ENCODE results near the gene LPIN2. TPM values are rescaled to one million over a fixed set of nuclear protein-coding genes. Genes with fewer than 3 reads are reported as not detected.

LPIN2 gene
- polyA plus RNA-seq, 1 experiment = 27.3 TPM

DNA sequence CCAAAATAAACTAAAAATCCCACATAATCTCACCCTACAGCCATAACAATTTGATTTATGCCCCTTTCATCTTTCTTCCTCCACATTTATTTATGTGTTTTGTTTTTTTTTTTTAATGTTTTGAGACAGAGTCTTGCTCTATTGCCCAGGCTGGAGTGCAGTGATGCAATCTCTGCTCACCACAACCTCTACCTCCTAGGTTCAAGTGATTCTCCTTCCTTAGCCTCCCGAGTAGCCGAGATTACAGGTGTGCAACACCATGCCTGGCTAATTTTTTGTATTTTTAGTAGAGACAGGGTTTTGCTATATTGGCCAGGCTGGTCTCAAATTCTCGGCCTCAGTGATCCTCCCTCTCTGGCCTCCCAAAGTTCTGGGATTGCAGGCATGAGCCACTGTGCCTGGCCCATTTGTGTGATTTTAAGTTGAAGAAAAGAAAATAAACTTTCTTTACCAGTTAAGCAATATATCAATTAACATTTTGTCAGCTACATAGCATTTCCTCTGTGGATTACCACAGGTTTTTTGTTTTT is 35.9 kb upstream of the LPIN2 start:
- ChIA-PET CTCF (no interaction called here), POLR2A (no interaction called here)
- DNase-seq (ENCODE audit: low read depth) = no peak
- H3K36me3 ChIP-seq (ENCODE audit: control insufficient read depth, insufficient read depth, low read length) = no peaks in the 10 kb centered on the region
- no peaks in the 10 kb centered on the region for H3K27me3 ChIP-seq (ENCODE audit: control insufficient read depth, insufficient read depth, low read length)
- TF ChIP-seq, protein P1, sequence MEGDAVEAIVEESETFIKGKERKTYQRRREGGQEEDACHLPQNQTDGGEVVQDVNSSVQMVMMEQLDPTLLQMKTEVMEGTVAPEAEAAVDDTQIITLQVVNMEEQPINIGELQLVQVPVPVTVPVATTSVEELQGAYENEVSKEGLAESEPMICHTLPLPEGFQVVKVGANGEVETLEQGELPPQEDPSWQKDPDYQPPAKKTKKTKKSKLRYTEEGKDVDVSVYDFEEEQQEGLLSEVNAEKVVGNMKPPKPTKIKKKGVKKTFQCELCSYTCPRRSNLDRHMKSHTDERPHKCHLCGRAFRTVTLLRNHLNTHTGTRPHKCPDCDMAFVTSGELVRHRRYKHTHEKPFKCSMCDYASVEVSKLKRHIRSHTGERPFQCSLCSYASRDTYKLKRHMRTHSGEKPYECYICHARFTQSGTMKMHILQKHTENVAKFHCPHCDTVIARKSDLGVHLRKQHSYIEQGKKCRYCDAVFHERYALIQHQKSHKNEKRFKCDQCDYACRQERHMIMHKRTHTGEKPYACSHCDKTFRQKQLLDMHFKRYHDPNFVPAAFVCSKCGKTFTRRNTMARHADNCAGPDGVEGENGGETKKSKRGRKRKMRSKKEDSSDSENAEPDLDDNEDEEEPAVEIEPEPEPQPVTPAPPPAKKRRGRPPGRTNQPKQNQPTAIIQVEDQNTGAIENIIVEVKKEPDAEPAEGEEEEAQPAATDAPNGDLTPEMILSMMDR (IDR thresholded peaks at IDR 0.05; ENCODE audit: insufficient read depth, low read depth, low read length) = no peak
- no peak overlapping the region for H3K4me3 ChIP-seq (ENCODE audit: low read depth, low read length)

DNA sequence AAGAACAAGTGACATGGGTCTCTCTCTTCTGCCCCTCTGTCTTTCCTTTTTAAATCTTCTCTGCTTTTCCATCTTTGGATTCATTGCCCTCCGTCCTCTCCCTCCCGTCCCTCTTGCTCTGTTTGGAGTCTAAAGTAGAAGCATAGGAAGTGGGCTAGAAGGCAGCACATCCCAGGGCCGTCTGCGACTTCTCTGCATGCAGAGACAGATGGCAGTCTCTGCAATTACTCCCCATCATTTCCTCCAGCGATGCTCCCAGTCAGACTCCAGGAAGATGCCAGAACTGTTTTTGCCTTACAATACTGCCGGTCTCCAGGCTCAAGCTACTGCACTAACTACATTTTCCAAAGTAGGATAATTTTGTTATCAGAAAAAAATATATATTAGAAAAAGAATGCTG is 35.2 kb upstream of the LPIN2 start:
- Histone ChIP-seq H3K27me3 (ENCODE audit: control insufficient read depth, insufficient read depth, low read length) (no peaks in the 10 kb centered on the region), H3K36me3 (ENCODE audit: control insufficient read depth, insufficient read depth, low read length) (no peaks in the 10 kb centered on the region), H3K4me3 (ENCODE audit: low read depth, low read length) (no peak overlapping the region)
- no peak for DNase-seq (ENCODE audit: low read depth)
- POLR2A ChIA-PET = no interaction called here
- TF ChIP-seq, protein P1 (IDR thresholded peaks at IDR 0.05; ENCODE audit: insufficient read depth, low read depth, low read length) = no peak
- CTCF ChIA-PET = no interaction called here

DNA sequence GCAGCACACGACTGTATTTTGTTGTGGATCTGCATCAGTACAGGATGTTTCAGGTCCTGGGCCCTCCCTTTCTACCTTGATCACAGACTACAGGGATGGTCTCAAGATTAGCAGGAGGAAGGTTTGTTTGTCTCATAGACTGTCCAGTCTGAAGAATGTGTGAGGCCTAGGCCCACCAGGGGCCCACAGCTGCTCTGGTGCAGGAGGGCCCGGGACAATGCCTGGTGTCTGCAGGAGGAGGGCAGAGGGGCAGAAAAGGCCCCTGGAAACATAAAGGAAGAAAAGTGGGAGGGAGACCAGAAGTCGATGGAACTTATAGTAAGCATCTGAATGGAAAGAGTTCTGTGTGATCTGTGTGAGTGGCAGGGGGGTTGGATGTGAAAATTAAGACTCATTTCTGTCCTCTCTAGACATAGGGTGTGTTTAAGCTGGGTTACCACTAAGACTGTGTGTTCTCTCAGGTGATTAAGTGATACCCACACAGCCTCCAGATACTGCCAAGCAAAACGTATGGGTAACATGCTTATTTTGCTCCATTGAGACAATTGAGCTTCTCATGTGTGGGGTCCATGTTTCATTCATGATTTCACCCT is 33.4 kb upstream of the LPIN2 start:
- H3K27me3 ChIP-seq (ENCODE audit: control insufficient read depth, insufficient read depth, low read length) = no peaks in the 10 kb centered on the region
- ChIA-PET CTCF (interaction anchor here (1.7 kb wide), 1 partner anchor 10 kb away, joined by 3 read pairs; no protein-coding TSS in a partner anchor), POLR2A (no interaction called here)
- no peaks in the 10 kb centered on the region for H3K36me3 ChIP-seq (ENCODE audit: control insufficient read depth, insufficient read depth, low read length)
- no peak for DNase-seq (ENCODE audit: low read depth)
- TF ChIP-seq, protein P1 (IDR thresholded peaks at IDR 0.05; ENCODE audit: insufficient read depth, low read depth, low read length) = no peak
- H3K4me3 ChIP-seq (ENCODE audit: low read depth, low read length) = no peak overlapping the region

DNA sequence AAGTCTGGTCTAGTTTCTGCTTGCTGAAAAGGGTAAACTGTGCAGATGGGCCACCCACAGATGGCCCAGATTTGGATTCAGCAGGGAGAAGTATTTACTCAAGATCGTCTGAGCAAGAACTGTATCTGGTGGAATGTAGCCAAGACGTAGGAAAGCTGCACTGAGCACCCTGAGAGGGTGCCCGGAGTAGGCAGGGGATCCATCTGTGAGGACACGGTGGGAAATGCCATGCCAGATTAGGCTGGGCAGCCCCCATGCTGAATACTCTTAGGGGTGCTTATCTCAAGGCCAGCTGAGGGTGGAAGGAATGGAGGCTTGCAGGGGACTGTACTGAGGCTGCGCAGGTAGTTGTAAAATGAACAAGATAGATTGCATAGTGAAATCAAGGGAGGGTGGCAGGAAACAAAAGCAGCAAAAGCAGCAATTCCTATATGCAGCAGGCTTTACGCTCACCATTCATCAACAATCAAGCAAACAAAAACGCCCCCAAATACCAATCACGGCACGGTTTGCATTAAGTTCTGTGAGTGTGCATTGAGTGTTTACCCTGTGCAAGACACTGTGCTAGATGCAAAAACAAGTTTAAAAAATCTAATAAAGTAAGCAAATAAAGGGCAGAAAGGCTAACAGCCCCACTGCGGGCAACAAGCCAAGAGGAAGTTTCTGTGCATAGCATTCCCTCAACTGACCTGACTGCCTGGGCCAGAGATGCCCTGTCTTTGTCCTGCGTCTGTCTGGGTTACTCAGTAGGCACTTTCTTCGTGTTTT is 32.2 kb upstream of the LPIN2 start:
- ChIA-PET CTCF (interaction anchor here (1.0 kb wide), 1 partner anchor 18 kb away, joined by 3 read pairs; no protein-coding TSS in a partner anchor), POLR2A (no interaction called here)
- Histone ChIP-seq H3K36me3 (ENCODE audit: control insufficient read depth, insufficient read depth, low read length) (no peaks in the 10 kb centered on the region), H3K4me3 (ENCODE audit: low read depth, low read length) (no peak overlapping the region), H3K27me3 (ENCODE audit: control insufficient read depth, insufficient read depth, low read length) (no peaks in the 10 kb centered on the region)
- TF ChIP-seq, protein P1 (IDR thresholded peaks at IDR 0.05; ENCODE audit: insufficient read depth, low read depth, low read length) = no peak
- DNase-seq (ENCODE audit: low read depth) = no peak

DNA sequence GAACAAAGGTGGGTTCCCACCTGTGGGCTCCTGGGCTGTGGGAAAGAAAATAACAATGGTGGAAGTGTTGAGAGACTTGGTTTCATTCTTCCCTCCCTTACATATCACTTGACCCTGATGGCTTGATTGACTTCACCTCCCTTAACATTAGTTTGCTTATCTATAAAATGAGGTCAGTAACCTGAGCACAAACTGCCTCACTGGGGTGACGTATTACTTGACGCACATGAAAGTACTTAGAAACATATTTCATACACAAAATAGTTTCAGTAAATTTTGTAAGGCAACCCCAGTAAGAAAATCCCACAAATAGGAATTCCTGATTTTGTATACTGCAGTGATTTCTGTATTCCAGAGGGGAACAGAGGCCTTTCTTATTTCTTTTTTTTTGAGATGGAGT is 29.4 kb upstream of the LPIN2 start:
- ChIA-PET CTCF (no interaction called here), POLR2A (no interaction called here)
- Histone ChIP-seq H3K36me3 (ENCODE audit: control insufficient read depth, insufficient read depth, low read length) (no peaks in the 10 kb centered on the region), H3K4me3 (ENCODE audit: low read depth, low read length) (no peak overlapping the region), H3K27me3 (ENCODE audit: control insufficient read depth, insufficient read depth, low read length) (no peaks in the 10 kb centered on the region)
- TF ChIP-seq, protein P1 (IDR thresholded peaks at IDR 0.05; ENCODE audit: insufficient read depth, low read depth, low read length) = no peak
- no peak for DNase-seq (ENCODE audit: low read depth)
